GM10248 (cell line): ENCODE measurements around the gene ASAP2.

Experiments used
- CTCF ChIA-PET: fragments of 300-600 bp; sonication (Branson Sonifier 250); formaldehyde crosslinking; extraction: SDS; loops from one replicate; lab custom pipeline; 2021; ENCODE audit warnings: antibody characterized with exemption; lab: Yijun Ruan, JAX
- POLR2A ChIA-PET: fragments of 350-650 bp; sonication (Branson Sonifier 250); formaldehyde crosslinking; extraction: SDS; loops from one replicate; lab custom pipeline; 2020; ENCODE audit warnings: antibody characterized with exemption; lab: Yijun Ruan, JAX
- DNase-seq: peaks from one replicate; pipeline ENCODE4 v3.0.0; 2012; ENCODE audit errors: extremely low spot score
- CTCF ChIP-seq: IDR thresholded peaks from 2 replicates; pipeline ENCODE4 v1.5.1; 2012; ENCODE audit warnings: mild to moderate bottlenecking, low read depth; ENCODE audit errors: extremely low read depth, missing control alignments, control extremely low read depth

ASAP2 gene

GRCh38 chr2:9258953-9259399 lies 52.4 kb downstream of the ASAP2 start:
- POLR2A ChIA-PET: no interaction called here
- CTCF ChIA-PET: no interaction called here
- no peak for DNase-seq
- no peak for TF ChIP-seq CTCF

GRCh38 chr2:9260464-9260918 lies 53.9 kb downstream of the ASAP2 start:
- POLR2A ChIA-PET: no interaction called here
- DNase-seq: no peak
- CTCF ChIA-PET: interaction anchor here (1.1 kb wide), 1 partner anchor 38 kb away, joined by 3 read pairs; no protein-coding TSS in a partner anchor
- no peak for TF ChIP-seq CTCF

- ChIA-PET CTCF (no interaction called here), POLR2A (no interaction called here)
- TF ChIP-seq CTCF: no peak
- no peak for DNase-seq
Measured at GRCh38 chr2:9261231-9261883, 54.7 kb downstream of the ASAP2 start.

- TF ChIP-seq CTCF: no peak
- no peak for DNase-seq
- CTCF ChIA-PET: interaction anchor here (1.1 kb wide), 1 partner anchor 26 kb away, joined by 3 read pairs; no protein-coding TSS in a partner anchor
- POLR2A ChIA-PET: no interaction called here
Measured at GRCh38 chr2:9262671-9263171, 56.1 kb downstream of the ASAP2 start.

- POLR2A ChIA-PET: no interaction called here
- TF ChIP-seq CTCF: no peak
- CTCF ChIA-PET: interaction anchor here (1.1 kb wide), 1 partner anchor 25 kb away, joined by 3 read pairs; no protein-coding TSS in a partner anchor
- no peak for DNase-seq
Measured at GRCh38 chr2:9263428-9263827, 56.8 kb downstream of the ASAP2 start.

GRCh38 chr2:9264301-9264700 lies 57.7 kb downstream of the ASAP2 start:
- POLR2A ChIA-PET: no interaction called here
- CTCF ChIA-PET: no interaction called here
- no peak for TF ChIP-seq CTCF
- no peak for DNase-seq
